Subcutaneous adipose tissue (tissue), 4 donors: ENCODE data around the gene EPS15. TPM values are rescaled to one million over a fixed set of nuclear protein-coding genes. Genes with fewer than 3 reads are reported as not detected.

ENCODE experiments used
- total RNA-seq, 4 donors: library from RNA; depleted of rRNA; stranded (reverse); fragments of >200 nt; gene quantifications; one replicate each; pipeline ENCODE4 v1.1.0, GENCODE V29; 2016
- TF ChIP-seq, protein P1 (sequence below): fragments of 450-650 bp; IDR thresholded peaks from one replicate; pipeline ENCODE4 v1.5.1; 2016; ENCODE audit warnings: low read depth, mild to moderate bottlenecking, control low read depth, antibody characterized with exemption, moderate library complexity

Gene EPS15
- total RNA-seq, 4 donors from 2014 or later, result 135 to 148 (median 145) TPM

- TF ChIP-seq, protein P1, sequence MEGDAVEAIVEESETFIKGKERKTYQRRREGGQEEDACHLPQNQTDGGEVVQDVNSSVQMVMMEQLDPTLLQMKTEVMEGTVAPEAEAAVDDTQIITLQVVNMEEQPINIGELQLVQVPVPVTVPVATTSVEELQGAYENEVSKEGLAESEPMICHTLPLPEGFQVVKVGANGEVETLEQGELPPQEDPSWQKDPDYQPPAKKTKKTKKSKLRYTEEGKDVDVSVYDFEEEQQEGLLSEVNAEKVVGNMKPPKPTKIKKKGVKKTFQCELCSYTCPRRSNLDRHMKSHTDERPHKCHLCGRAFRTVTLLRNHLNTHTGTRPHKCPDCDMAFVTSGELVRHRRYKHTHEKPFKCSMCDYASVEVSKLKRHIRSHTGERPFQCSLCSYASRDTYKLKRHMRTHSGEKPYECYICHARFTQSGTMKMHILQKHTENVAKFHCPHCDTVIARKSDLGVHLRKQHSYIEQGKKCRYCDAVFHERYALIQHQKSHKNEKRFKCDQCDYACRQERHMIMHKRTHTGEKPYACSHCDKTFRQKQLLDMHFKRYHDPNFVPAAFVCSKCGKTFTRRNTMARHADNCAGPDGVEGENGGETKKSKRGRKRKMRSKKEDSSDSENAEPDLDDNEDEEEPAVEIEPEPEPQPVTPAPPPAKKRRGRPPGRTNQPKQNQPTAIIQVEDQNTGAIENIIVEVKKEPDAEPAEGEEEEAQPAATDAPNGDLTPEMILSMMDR, result no peak
Measured at GRCh38 chr1:51541313-51542050, 22.4 kb upstream of the EPS15 start.

- TF ChIP-seq, protein P1, result no peak
Measured at GRCh38 chr1:51537568-51537967, 18.5 kb upstream of the EPS15 start.

- TF ChIP-seq, protein P1, result no peak
Measured at GRCh38 chr1:51535006-51535592, 16.0 kb upstream of the EPS15 start.

- TF ChIP-seq, protein P1, result no peak
Measured at GRCh38 chr1:51534447-51534846, 15.4 kb upstream of the EPS15 start.

- TF ChIP-seq, protein P1, result no peak
Measured at GRCh38 chr1:51532853-51533252, 13.8 kb upstream of the EPS15 start.

- TF ChIP-seq, protein P1, result no peak
Measured at GRCh38 chr1:51527144-51527543, 8.1 kb upstream of the EPS15 start.

- TF ChIP-seq, protein P1, result no peak
Measured at GRCh38 chr1:51526248-51526647, 7.2 kb upstream of the EPS15 start.
